VCaP (cell line): Measurements from ENCODE around the gene DUSP11.

Experiments used
- H3K27ac ChIP-seq: fragments of 450-650 bp; 2 replicates; pipeline ENCODE4 v1.5.1; 2017
- CTCF ChIP-seq: fragments of 450-650 bp; conservative IDR thresholded peaks from 2 replicates; pipeline ENCODE4 v1.5.1; 2017; ENCODE audit warnings: mild to moderate bottlenecking, moderate library complexity

The DUSP11 gene

GRCh38 chr2:73716543-73717250 lies 63.2 kb downstream of the DUSP11 start:
- no peak for TF ChIP-seq CTCF
- no peak overlapping the region for H3K27ac ChIP-seq

- no peak for TF ChIP-seq CTCF
- H3K27ac ChIP-seq, result no peak overlapping the region
These were observed 65.8 kb downstream of the DUSP11 start for GRCh38 chr2:73714091-73714490.
